Fibroblast of the aortic adventitia (primary cell): ENCODE results near the gene CHD9. TPM values are rescaled to one million over a fixed set of nuclear protein-coding genes. Genes with fewer than 3 reads are reported as not detected.
A peak's percentile ranks its signal among the peaks of the same experiment; 100 is the strongest.

Experiments
- DNase-seq: peaks from one replicate; pipeline ENCODE4 v3.0.0-alpha.2; 2010; ENCODE audit warnings: low read depth
- H3K4me3 ChIP-seq: 2 replicates; pipeline ENCODE4 v1.5.1; 2011; ENCODE audit warnings: low read depth, mild to moderate bottlenecking, control low read depth, low read length, moderate library complexity
- CTCF ChIP-seq: IDR thresholded peaks from 2 replicates; pipeline ENCODE4 v1.5.1; 2011; ENCODE audit warnings: mild to moderate bottlenecking, low read length, control low read depth, inconsistent platforms; ENCODE audit not compliant: insufficient read depth
- total RNA-seq: library from RNA; depleted of rRNA; stranded (reverse); fragments of >200 nt; gene quantifications from 2 replicates; pipeline ENCODE4 v1.2.3, GENCODE V29; 2012; ENCODE audit warnings: low replicate concordance

Gene CHD9
- total RNA-seq, 1 donor, result 90.6 TPM

- TF ChIP-seq CTCF, result no peak
- no peak overlapping the region for H3K4me3 ChIP-seq
These were observed 23.5 kb downstream of the CHD9 start for GRCh38 chr16:53078247-53078646.

GRCh38 chr16:53078765-53079485 is 24.1 kb downstream of the CHD9 start:
- TF ChIP-seq CTCF, result no peak
- DNase-seq, result peak; percentile 32
- no peak overlapping the region for H3K4me3 ChIP-seq

More at GRCh38 chr16:53078247-53078646, 23.5 kb downstream of the CHD9 start:
- DNase-seq, result no peak

- peak overlapping the region; percentile 10 for H3K4me3 ChIP-seq
- TF ChIP-seq CTCF, result no peak
- peak; percentile 89 for DNase-seq
These were observed 25.7 kb downstream of the CHD9 start for GRCh38 chr16:53080345-53081031.

- no peak overlapping the region for H3K4me3 ChIP-seq
- no peak for TF ChIP-seq CTCF
- DNase-seq, result no peak
These were observed 26.2 kb downstream of the CHD9 start for GRCh38 chr16:53081032-53081424.

- no peak for TF ChIP-seq CTCF
- no peak overlapping the region for H3K4me3 ChIP-seq
- no peak for DNase-seq
These were observed 27.1 kb downstream of the CHD9 start for GRCh38 chr16:53081686-53082407.

- no peak for DNase-seq
- no peak for TF ChIP-seq CTCF
- H3K4me3 ChIP-seq, result no peak overlapping the region
These were observed 27.7 kb downstream of the CHD9 start for GRCh38 chr16:53082509-53082908.
